UCSD-AML1 (cell line): ENCODE measurements around the gene MYO1G.
"Not testable (repeated sequence)": the region's sequence is repeated elsewhere in the genome, so short reads cannot be mapped to it uniquely, and the experiment has no call there.

Experiments used
- DNase-seq: peaks from one replicate; lab custom pipeline; 2025; ENCODE audit not compliant: unreplicated experiment; lab: John Stamatoyannopoulos, UW

The MYO1G gene

GRCh38 chr7:44978511-44979366 is at the start of gene MYO1G:
TSS of gene MYO1G (minus strand) at chr7:44979015. CDS start at chr7:44978961, 54 bp downstream.
- peak; percentile 77 for DNase-seq

- DNase-seq, result no peak
Observed at GRCh38 chr7:45028138-45028919, 49.5 kb upstream of the MYO1G start.

DNA sequence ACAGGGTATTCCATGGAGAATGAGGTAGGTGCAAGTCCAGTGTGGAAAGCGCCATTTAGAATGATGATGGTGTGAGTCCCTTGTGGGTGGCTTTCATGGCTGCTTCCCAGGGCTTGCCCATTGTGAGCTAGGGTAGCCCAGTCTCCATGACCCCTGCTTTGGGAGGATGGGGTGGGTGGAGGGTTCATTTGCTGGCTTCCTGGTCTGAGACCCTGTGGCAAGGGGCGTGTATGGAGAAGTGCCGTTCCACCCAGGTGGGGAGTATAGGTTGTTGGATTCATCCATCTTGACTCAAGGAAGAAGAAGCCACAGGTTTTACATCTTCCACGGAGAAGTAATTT is 48.9 kb upstream of the MYO1G start:
- DNase-seq, result no peak

DNA sequence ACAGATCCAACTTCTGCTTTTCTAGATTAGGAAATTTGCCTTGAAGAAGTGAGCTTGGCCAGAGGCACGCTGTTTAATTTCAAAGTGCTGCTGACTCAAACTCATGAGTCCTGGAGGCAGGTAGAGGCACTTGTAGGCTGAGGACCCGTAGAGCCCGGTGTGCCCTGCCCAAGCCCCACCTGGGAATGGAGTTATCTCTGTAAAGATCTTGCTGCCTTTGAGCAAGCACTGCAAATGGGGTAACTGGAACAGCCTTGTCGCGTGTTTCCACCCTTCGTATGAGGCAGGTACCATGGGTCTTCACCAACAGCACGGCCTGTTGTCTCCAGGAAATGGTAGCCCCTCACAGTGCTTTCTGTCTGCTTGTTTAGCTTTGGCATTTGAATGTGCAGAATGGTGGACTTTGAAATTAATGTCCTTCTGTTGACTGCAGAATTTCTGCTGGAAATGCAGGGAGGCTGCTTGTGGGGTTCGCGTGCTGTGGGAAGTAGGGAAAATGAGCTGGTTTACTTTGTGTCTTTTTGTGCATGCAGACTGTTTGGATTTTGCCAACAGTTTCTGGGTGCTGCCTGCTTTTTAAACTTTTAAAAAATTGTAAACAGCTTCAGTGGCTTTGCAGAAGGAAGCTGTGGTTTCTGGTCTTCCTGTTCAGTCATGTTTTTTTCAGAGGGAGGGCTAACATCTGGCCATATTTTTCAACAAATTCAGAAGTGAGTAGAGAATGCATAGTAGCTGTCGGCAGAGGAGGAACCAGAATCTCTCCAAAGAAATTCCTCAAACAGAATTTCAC is 48.4 kb upstream of the MYO1G start:
- DNase-seq, result peak; percentile 23

GRCh38 chr7:45026013-45026412 is 47.2 kb upstream of the MYO1G start:
- DNase-seq, result no peak

DNA sequence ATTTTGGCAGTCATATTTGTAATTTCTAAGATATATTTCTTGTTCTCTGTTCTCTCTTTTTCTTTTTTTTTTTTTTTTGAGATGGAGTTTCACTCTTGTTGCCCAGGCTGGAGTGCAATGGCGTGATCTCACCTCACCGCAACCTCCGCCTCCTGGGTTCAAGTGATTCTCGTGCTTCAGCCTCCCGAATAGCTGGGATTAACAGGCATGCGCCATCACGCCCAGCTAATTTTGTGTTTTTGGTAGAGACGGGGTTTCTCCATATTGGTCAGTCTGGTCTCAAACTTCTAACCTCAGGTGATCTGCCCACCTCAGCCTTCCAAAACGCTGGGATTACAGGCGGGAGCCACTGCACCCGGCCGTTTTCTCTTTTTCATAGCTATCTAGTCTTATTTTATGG is 46.7 kb upstream of the MYO1G start:
- DNase-seq, result not testable (repeated sequence)

- DNase-seq, result no peak
Observed at GRCh38 chr7:45024126-45024744, 45.4 kb upstream of the MYO1G start.

DNA sequence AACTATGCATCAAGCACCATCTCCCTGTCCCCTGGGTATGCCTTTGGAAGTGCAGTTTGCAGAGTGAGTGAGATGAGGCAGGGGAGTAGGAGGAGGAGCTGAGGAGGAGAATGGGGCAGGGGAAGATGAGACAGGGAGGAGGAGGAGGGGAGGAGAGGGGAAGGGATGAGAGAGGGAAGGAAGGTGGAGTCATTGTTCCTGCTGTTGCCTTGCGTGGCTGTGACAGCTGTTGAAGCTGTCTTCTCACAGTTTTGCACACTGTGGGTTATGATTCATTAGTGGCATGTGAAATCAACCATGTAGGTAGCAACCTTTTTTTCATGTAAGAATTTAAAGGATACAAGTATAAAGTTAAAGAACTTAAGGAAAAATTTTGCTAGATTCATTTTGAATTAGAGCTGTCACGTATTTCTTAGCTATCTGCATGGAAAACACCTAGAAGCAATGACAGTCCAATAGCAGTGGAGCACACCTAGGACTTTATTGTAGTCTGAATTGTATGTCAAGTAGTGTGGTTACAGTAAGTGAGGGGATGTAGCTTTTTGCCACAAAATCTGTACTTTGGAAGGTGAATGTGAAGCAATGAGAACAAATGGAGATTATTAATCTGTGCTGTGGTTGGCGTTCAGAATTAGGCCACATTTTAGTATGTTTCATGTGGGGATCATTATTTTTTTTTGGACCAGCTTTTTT is 42.9 kb upstream of the MYO1G start:
- no peak for DNase-seq

GRCh38 chr7:45020915-45021314 is 42.1 kb upstream of the MYO1G start:
- DNase-seq, result no peak

DNA sequence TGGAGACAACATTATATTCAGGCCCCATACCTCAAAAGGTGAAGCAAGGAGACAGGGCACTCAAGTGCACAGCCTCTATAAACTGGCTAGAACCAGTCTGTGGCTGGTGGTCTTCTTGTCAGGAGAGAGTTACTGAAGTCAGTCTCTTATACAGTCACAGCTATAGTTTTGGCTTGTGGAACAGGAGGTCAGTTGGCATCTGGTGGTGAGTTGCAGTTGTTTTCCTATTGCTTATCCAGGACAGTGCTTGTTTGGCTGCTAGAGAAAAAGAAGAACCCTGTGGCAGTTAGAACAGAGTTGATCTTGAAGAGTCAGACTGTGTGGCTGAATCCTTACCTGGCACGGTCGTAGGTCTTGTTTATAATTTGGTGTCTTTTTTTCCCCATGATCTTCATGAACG is 38.4 kb upstream of the MYO1G start:
- no peak for DNase-seq

GRCh38 chr7:45015313-45015712 is 36.5 kb upstream of the MYO1G start:
- DNase-seq, result no peak

DNA sequence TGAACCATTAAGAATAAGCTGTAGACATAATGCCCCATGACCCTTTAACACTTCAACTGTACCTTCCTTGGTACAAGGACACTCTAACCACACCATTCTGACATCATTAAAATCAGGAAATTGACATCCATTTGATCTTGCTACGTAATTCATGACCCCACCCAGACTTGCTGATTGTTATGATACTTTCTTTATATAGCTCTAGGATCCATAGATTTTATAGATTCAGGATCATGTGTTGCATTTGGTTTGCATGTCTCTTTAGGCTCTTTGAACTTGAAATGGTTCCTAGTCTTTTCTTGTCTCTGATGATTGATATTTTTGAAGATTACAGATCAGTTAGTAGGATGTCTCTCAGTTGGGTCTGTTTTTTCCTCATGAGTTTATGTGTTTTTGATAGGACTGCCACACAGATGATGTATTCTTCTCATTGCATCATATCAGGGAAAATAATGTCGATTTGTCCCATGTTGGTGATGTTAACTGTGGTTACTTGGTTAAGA is 34.7 kb upstream of the MYO1G start:
- DNase-seq, result no peak

- no peak for DNase-seq
Observed at GRCh38 chr7:45007571-45008328, 28.9 kb upstream of the MYO1G start.

- no peak for DNase-seq
Observed at GRCh38 chr7:45007106-45007505, 28.3 kb upstream of the MYO1G start.

- DNase-seq, result no peak
Observed at GRCh38 chr7:45003789-45004188, 25.0 kb upstream of the MYO1G start.

DNA sequence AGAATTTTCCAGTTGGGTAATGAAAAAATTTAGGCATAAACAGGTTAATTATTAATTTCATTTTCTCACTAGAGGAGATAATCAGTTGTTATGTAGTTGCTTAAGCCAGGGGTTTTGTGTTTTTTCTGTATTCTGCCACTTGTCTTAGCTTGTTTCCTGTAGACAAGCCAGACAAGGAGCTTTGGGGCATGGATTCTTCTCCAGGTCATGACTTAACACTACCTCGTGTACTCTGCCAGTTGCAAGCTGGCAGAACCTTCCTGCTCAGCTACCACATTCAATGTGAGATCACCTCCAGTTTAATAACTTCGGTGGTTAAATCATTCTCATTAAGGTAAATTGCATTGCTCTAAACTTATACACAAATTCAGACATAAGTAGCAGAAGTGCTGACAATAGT is 23.0 kb upstream of the MYO1G start:
- no peak for DNase-seq

- no peak for DNase-seq
Observed at GRCh38 chr7:45001138-45001694, 22.4 kb upstream of the MYO1G start.

GRCh38 chr7:45000093-45001032 is 21.5 kb upstream of the MYO1G start, which contains the start of gene CCM2:
TSS of gene CCM2 (plus strand) at chr7:45000201. CDS start at chr7:45000334, 133 bp downstream.
- DNase-seq, result peak; percentile 31
